K562 (cell line): Measurements from ENCODE around the gene SCFD1. TPM values are rescaled to one million over a fixed set of nuclear protein-coding genes. Genes with fewer than 3 reads are reported as not detected.
A peak's percentile ranks its signal among the peaks of the same experiment; 100 is the strongest.

Experiments used
- ETS1 ChIP-seq: conservative IDR thresholded peaks from 2 replicates; pipeline ENCODE4 v1.6.1; 2011; ENCODE audit warnings: low read depth, mild to moderate bottlenecking, low read length; ENCODE audit not compliant: control insufficient read depth
- FOXP1 ChIP-seq: sonication (generic); formaldehyde crosslinking; IDR thresholded peaks from 2 replicates; pipeline ENCODE4 v1.8.0; 2022; ENCODE audit warnings: mild to moderate bottlenecking, missing genetic modification reagents
- GABPA ChIP-seq: fragments of 200-800 bp; sonication (Bioruptor generic); conservative IDR thresholded peaks from 2 replicates; pipeline ENCODE4 v1.6.1; 2016; ENCODE audit warnings: low read depth, missing genetic modification characterization, missing compliant biosample characterization
- KLF1 ChIP-seq: fragments of 450-650 bp; IDR thresholded peaks from 2 replicates; pipeline ENCODE4 v1.6.1; 2016; ENCODE audit warnings: missing genetic modification characterization, missing compliant biosample characterization
- NR2C2 ChIP-seq, 2 experiments: fragments of 200-800 bp in 1 of 2; sonication (Bioruptor generic) in 1 of 2; sonication (generic) in 1 of 2; formaldehyde crosslinking in 1 of 2; IDR thresholded peaks; 2 replicates each; pipeline versions ENCODE4 v1.6.1 to v1.8.0; 2016 to 2022; ENCODE audit warnings: mild to moderate bottlenecking in 1 of 2, missing compliant biosample characterization in 1 of 2, missing genetic modification characterization in 1 of 2, missing genetic modification reagents in 1 of 2
- PHF20 ChIP-seq: fragments of 450-650 bp; IDR thresholded peaks from 2 replicates; pipeline ENCODE4 v1.6.1; 2018; ENCODE audit not compliant: partially characterized antibody
- PML ChIP-seq: IDR thresholded peaks from 2 replicates; pipeline ENCODE4 v1.6.1; 2012; ENCODE audit warnings: low read length, inconsistent platforms
- SIN3A ChIP-seq, 2 experiments: fragments of 150-350 bp in 1 of 2; IDR thresholded peaks; 2 replicates each; pipeline ENCODE4 v1.6.1; 2011 to 2016; ENCODE audit warnings: borderline replicate concordance in 2 of 2, low read depth in 2 of 2, low read length in 2 of 2, mild to moderate bottlenecking in 2 of 2, moderate library complexity in 2 of 2; ENCODE audit not compliant: control insufficient read depth in 1 of 2
- SIN3B ChIP-seq: fragments of 450-650 bp; IDR thresholded peaks from 2 replicates; pipeline ENCODE4 v1.6.1; 2017; ENCODE audit warnings: low read depth, mild to moderate bottlenecking, moderate library complexity
- SP1 ChIP-seq: sonication (generic); formaldehyde crosslinking; IDR thresholded peaks from 2 replicates; pipeline ENCODE4 v1.8.1; 2022; ENCODE audit warnings: mild to moderate bottlenecking, missing genetic modification reagents
- TBP ChIP-seq: optimal IDR thresholded peaks from 2 replicates; pipeline ENCODE3; 2011; ENCODE audit warnings: low read depth, low read length, improper control_type of control experiment
- TEAD1 ChIP-seq, 2 experiments: fragments of 450-650 bp in 1 of 2; sonication (generic) in 1 of 2; formaldehyde crosslinking; IDR thresholded peaks; 2 replicates each; pipeline versions ENCODE4 v1.4.0 to v1.8.0; 2020 to 2022; ENCODE audit warnings: mild to moderate bottlenecking in 2 of 2, missing genetic modification reagents in 1 of 2
- XRCC5 ChIP-seq: fragments of 200-400 bp; formaldehyde crosslinking; IDR thresholded peaks from 2 replicates; pipeline ENCODE4 v1.6.1; 2017; ENCODE audit warnings: low read depth, mild to moderate bottlenecking, low read length
- YY1 ChIP-seq, 3 experiments: IDR thresholded peaks; 2 replicates each; pipeline ENCODE4 v1.6.1; 2011; ENCODE audit warnings: low read length in 2 of 3, mild to moderate bottlenecking in 2 of 3, moderate library complexity in 2 of 3, borderline replicate concordance in 1 of 3, control low read depth in 1 of 3, low read depth in 1 of 3; ENCODE audit not compliant: insufficient read depth in 3 of 3, insufficient replicate concordance in 2 of 3, control insufficient read depth in 1 of 3, insufficient read length in 1 of 3; ENCODE audit errors: extremely low read depth in 1 of 3
- ZBTB1 ChIP-seq: sonication (generic); formaldehyde crosslinking; IDR thresholded peaks from 2 replicates; pipeline ENCODE4 v1.8.1; 2023; ENCODE audit warnings: missing genetic modification reagents, low read depth, mild to moderate bottlenecking, borderline replicate concordance
- ZBTB7A ChIP-seq: IDR thresholded peaks from 2 replicates; pipeline ENCODE4 v1.6.1; 2011; ENCODE audit warnings: low read depth, mild to moderate bottlenecking, low read length, moderate library complexity, borderline replicate concordance; ENCODE audit not compliant: control insufficient read depth
- ZMIZ1 ChIP-seq, 2 experiments: fragments of 150-350 bp in 1 of 2; IDR thresholded peaks; 2 replicates each; pipeline ENCODE4 v1.6.1; 2012 to 2016; ENCODE audit warnings: low read depth in 2 of 2, low read length in 2 of 2, mild to moderate bottlenecking in 1 of 2, moderate library complexity in 1 of 2
- ZNF512 ChIP-seq: IDR thresholded peaks from 2 replicates; pipeline ENCODE4 v1.6.1; 2016; ENCODE audit warnings: missing genetic modification characterization, missing compliant biosample characterization
- polyA plus RNA-seq, 8 experiments: library from polyadenylated mRNA; depleted of rRNA in 4 of 8; stranded (reverse) in 5 of 8; unstranded in 3 of 8; fragments of >200 nt; fragmentation: Nextera tagmentation in 2 of 8; fragmentation: Illumina TruSeq in 1 of 8; extraction: Ambion mirVana in 2 of 8; extraction: Trizol in 1 of 8; gene quantifications; 2 replicates each; pipeline versions ENCODE4 v1.2.1 to v1.2.3, GENCODE V29; 2011 to 2014; ENCODE audit warnings: inconsistent platforms in 1 of 8, missing spikeins in 1 of 8
- total RNA-seq, 7 experiments: library from RNA; depleted of rRNA in 6 of 7; stranded (reverse); fragments of >200 nt in 6 of 7; fragmentation: Illumina TruSeq in 2 of 7; extraction: Trizol in 2 of 7; gene quantifications; 2 replicates each; pipeline versions ENCODE4 v1.2.1 to v1.2.3, GENCODE V29; 2011 to 2021; ENCODE audit warnings: low replicate concordance in 1 of 7

The SCFD1 gene
- total and polyA plus RNA-seq, 9 of the 15 experiments (the other 6 are each of a cell fraction or from before 2014, with no cell fraction given), result 48.9 to 112 (median 75.2) TPM

- TF ChIP-seq ZMIZ1 (IDR thresholded peaks at IDR 0.05; ENCODE audit: low read depth in 2 of 2, low read length in 2 of 2) (0 out of 4 replicates have a peak, but pooled peaks of 1 of the 2 experiments have one; percentile 31), PHF20 (peak; percentile 48), YY1 (IDR thresholded peaks at IDR 0.05; ENCODE audit: borderline replicate concordance in 1 of 3, control insufficient read depth in 1 of 3, extremely low read depth in 1 of 3, insufficient read depth in 3 of 3, insufficient read length in 1 of 3, insufficient replicate concordance in 2 of 3, low read depth in 1 of 3, low read length in 2 of 3) (peak; percentile 83 to 97 (median 97)), TEAD1 (CRISPR knock-in tag; IDR thresholded peaks at IDR 0.05) (no peak), TBP (peak; percentile 93), KLF1 (tag) (peak; percentile 95), FOXP1 (no peak), ZBTB7A (peak; percentile 82; the same call in 1 of the 2 replicates), NR2C2 (CRISPR knock-in tag; IDR thresholded peaks at IDR 0.05) (peak; percentile 94), NR2C2 (tag; IDR thresholded peaks at IDR 0.05) (peak; percentile 99), ETS1 (peak; percentile 77; the same call in 1 of the 2 replicates), SP1 (CRISPR knock-in tag) (peak; percentile 83), GABPA (tag) (peak; percentile 95), SIN3A (IDR thresholded peaks at IDR 0.05; ENCODE audit: borderline replicate concordance in 2 of 2, control insufficient read depth in 1 of 2, low read depth in 2 of 2, low read length in 2 of 2) (peak; percentile 10 to 57; a peak in 1 of 4 replicates), XRCC5 (0 out of 2 replicates have a peak, but pooled peaks have one; percentile 32), PML (peak; percentile 83), ZNF512 (tag) (no peak), SIN3B (peak; percentile 77), ZBTB1 (CRISPR knock-in tag) (no peak)
These were observed at the start of gene SCFD1 (continued) for GRCh38 chr14:30621940-30622830.
